ENCODE data around the gene NFASC.

- TF ChIP-seq CTCF (IDR thresholded peaks at IDR 0.05; ENCODE audit: low read depth, low read length, missing input control) (no peak), MAX (IDR thresholded peaks at IDR 0.05) (no peak), ATF3 (IDR thresholded peaks at IDR 0.05) (no peak), REST (IDR thresholded peaks at IDR 0.05) (no peak), NR2F2 (IDR thresholded peaks at IDR 0.05) (no peak), GABPA (IDR thresholded peaks at IDR 0.05 in 1 of 2, conservative IDR thresholded peaks at IDR 0.05 in 1 of 2) (no peak), JUND (IDR thresholded peaks at IDR 0.05) (no peak)
Measured at GRCh38 chr1:205064301-205064700, 193.6 kb downstream of the NFASC start.
